Ovary (tissue), 3 donors: ENCODE measurements around the gene TOX3.

Source experiments
- CTCF ChIP-seq, 3 donors: fragments of 450-650 bp in 2 of 3; fragments of 200-600 bp in 1 of 3; IDR thresholded peaks; one replicate each; pipeline versions ENCODE4 v1.5.1 to v1.8.0; 2016 to 2022; ENCODE audit warnings: antibody characterized with exemption in 3 of 3, mild to moderate bottlenecking in 1 of 3
- EP300 ChIP-seq: sonication (generic); formaldehyde crosslinking; IDR thresholded peaks from one replicate; pipeline ENCODE4 v1.6.1; 2017; ENCODE audit warnings: antibody characterized with exemption
- POLR2A ChIP-seq: fragments of 450-650 bp; IDR thresholded peaks from one replicate; pipeline ENCODE4 v1.6.1; 2017; ENCODE audit warnings: antibody characterized with exemption, mild to moderate bottlenecking, moderate library complexity
- donor health status: DM: no; HTN: no; CAD: no.

- TF ChIP-seq CTCF (IDR thresholded peaks at IDR 0.05), result no peak
- TF ChIP-seq POLR2A, result no peak
- TF ChIP-seq EP300, result no peak
These were observed 21.6 kb upstream of the TOX3 start for GRCh38 chr16:52568495-52568894.
